ENCODE data around the gene PRKAR1B.

Gene PRKAR1B

DNA sequence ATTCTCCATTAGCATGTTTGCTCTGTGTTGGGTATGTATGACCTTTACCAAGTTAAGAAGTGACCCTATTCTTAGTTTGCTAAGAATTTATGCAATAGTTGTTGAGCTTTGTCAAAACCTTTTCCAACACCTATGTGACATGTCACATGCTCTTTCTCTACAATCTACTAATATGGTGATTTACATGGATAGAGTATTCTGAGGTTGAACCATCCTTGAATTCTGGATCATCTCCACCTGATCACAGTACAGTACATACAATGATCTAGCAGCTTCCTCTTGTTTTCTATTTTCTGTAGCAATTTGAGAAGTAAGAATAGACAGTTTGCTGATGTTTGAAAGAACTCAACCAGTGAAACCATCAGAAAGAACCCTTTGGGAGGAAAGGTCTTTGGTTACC lies 106.2 kb downstream of the PRKAR1B start:
- TF ChIP-seq NFIC (IDR thresholded peaks at IDR 0.05) = no peak
- TF ChIP-seq CREB1 (IDR thresholded peaks at IDR 0.05; ENCODE audit: low read depth) = no peak
- TF ChIP-seq, protein P1, sequence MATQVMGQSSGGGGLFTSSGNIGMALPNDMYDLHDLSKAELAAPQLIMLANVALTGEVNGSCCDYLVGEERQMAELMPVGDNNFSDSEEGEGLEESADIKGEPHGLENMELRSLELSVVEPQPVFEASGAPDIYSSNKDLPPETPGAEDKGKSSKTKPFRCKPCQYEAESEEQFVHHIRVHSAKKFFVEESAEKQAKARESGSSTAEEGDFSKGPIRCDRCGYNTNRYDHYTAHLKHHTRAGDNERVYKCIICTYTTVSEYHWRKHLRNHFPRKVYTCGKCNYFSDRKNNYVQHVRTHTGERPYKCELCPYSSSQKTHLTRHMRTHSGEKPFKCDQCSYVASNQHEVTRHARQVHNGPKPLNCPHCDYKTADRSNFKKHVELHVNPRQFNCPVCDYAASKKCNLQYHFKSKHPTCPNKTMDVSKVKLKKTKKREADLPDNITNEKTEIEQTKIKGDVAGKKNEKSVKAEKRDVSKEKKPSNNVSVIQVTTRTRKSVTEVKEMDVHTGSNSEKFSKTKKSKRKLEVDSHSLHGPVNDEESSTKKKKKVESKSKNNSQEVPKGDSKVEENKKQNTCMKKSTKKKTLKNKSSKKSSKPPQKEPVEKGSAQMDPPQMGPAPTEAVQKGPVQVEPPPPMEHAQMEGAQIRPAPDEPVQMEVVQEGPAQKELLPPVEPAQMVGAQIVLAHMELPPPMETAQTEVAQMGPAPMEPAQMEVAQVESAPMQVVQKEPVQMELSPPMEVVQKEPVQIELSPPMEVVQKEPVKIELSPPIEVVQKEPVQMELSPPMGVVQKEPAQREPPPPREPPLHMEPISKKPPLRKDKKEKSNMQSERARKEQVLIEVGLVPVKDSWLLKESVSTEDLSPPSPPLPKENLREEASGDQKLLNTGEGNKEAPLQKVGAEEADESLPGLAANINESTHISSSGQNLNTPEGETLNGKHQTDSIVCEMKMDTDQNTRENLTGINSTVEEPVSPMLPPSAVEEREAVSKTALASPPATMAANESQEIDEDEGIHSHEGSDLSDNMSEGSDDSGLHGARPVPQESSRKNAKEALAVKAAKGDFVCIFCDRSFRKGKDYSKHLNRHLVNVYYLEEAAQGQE (IDR thresholded peaks at IDR 0.05; ENCODE audit: low read depth) = no peak
- no peak for TF ChIP-seq RAD21 (IDR thresholded peaks at IDR 0.05; ENCODE audit: low read depth)
- no peak for TF ChIP-seq TCF12 (IDR thresholded peaks at IDR 0.05; ENCODE audit: low read depth)
- TF ChIP-seq EGR1 (IDR thresholded peaks at IDR 0.05) = no peak
- TF ChIP-seq YY1 (IDR thresholded peaks at IDR 0.05; ENCODE audit: low read depth) = no peak
- no peak for TF ChIP-seq TEAD4 (IDR thresholded peaks at IDR 0.05)
- no peak for TF ChIP-seq EP300 (IDR thresholded peaks at IDR 0.05; ENCODE audit: borderline replicate concordance)
- no peak for TF ChIP-seq CEBPB (IDR thresholded peaks at IDR 0.05)
- no peak for TF ChIP-seq ZBTB7A (IDR thresholded peaks at IDR 0.05; ENCODE audit: low read depth)
- TF ChIP-seq FOXM1 (IDR thresholded peaks at IDR 0.05; ENCODE audit: borderline replicate concordance, low read depth) = no peak
- TF ChIP-seq, protein P2, sequence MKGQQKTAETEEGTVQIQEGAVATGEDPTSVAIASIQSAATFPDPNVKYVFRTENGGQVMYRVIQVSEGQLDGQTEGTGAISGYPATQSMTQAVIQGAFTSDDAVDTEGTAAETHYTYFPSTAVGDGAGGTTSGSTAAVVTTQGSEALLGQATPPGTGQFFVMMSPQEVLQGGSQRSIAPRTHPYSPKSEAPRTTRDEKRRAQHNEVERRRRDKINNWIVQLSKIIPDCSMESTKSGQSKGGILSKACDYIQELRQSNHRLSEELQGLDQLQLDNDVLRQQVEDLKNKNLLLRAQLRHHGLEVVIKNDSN (IDR thresholded peaks at IDR 0.05) = no peak
- no peak for TF ChIP-seq TAF1 (IDR thresholded peaks at IDR 0.05; ENCODE audit: low read depth)
- TF ChIP-seq, protein P3, sequence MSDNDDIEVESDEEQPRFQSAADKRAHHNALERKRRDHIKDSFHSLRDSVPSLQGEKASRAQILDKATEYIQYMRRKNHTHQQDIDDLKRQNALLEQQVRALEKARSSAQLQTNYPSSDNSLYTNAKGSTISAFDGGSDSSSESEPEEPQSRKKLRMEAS (IDR thresholded peaks at IDR 0.05) = no peak

DNA sequence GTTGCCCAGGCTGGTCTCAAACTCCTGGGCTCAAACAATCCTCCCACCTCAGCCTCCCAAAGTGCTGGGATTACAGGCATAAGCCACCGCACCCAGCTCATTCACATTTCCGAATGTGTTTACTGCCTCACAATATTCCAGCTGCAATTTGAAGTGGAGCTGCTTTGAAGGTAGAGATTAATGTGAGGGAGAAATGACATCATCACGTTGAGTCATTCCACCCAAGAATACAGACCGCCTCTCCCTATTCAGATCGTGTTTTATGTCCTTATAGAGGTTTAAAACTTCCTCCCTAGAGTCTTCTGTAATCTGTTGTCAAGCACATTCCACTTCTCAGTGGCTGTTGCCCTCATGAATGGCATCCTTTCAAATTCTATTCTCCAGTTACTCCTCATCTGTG lies 107.0 kb downstream of the PRKAR1B start:
- TF ChIP-seq EP300 (IDR thresholded peaks at IDR 0.05; ENCODE audit: borderline replicate concordance) (no peak), YY1 (IDR thresholded peaks at IDR 0.05; ENCODE audit: low read depth) (no peak), TAF1 (IDR thresholded peaks at IDR 0.05; ENCODE audit: low read depth) (no peak), RAD21 (IDR thresholded peaks at IDR 0.05; ENCODE audit: low read depth) (no peak), FOXM1 (IDR thresholded peaks at IDR 0.05; ENCODE audit: borderline replicate concordance, low read depth) (no peak), NFIC (IDR thresholded peaks at IDR 0.05) (no peak), CEBPB (IDR thresholded peaks at IDR 0.05) (no peak), ZBTB7A (IDR thresholded peaks at IDR 0.05; ENCODE audit: low read depth) (no peak), CREB1 (IDR thresholded peaks at IDR 0.05; ENCODE audit: low read depth) (no peak), TEAD4 (IDR thresholded peaks at IDR 0.05) (no peak)
- TF ChIP-seq, protein P1 (IDR thresholded peaks at IDR 0.05; ENCODE audit: low read depth) = no peak
- TF ChIP-seq, protein P2 (IDR thresholded peaks at IDR 0.05) = no peak
- TF ChIP-seq, protein P3 (IDR thresholded peaks at IDR 0.05) = no peak

DNA sequence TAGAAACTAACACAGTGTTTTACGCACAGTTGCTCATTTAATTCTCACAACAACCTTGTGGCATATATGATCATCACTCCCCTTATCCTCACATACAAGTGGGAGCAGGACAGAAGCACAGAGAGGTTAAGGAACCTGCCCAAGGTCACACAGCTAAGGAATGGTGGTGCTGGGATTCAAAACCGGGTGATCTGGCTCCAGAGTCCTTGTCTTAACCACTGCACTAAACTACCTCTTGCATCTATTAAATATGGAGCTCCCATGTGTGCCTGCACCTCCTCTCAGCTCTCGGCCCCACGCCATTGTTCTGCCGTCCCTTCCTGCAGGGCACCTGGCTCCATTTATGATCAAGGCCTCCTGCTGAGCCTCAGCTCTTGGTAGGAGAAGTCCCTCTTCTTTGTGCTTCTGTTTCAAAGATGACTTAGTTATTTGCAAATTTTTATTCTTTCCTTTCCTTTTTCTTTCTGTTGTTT lies 107.7 kb downstream of the PRKAR1B start:
- no peak for TF ChIP-seq FOXM1 (IDR thresholded peaks at IDR 0.05; ENCODE audit: borderline replicate concordance, low read depth)
- TF ChIP-seq CREB1 (IDR thresholded peaks at IDR 0.05; ENCODE audit: low read depth) = no peak
- TF ChIP-seq, protein P1 (IDR thresholded peaks at IDR 0.05; ENCODE audit: low read depth) = no peak
- no peak for TF ChIP-seq NFIC (IDR thresholded peaks at IDR 0.05)
- TF ChIP-seq EGR1 (IDR thresholded peaks at IDR 0.05) = no peak
- TF ChIP-seq CEBPB (IDR thresholded peaks at IDR 0.05) = no peak
- no peak for TF ChIP-seq TCF12 (IDR thresholded peaks at IDR 0.05; ENCODE audit: low read depth)

DNA sequence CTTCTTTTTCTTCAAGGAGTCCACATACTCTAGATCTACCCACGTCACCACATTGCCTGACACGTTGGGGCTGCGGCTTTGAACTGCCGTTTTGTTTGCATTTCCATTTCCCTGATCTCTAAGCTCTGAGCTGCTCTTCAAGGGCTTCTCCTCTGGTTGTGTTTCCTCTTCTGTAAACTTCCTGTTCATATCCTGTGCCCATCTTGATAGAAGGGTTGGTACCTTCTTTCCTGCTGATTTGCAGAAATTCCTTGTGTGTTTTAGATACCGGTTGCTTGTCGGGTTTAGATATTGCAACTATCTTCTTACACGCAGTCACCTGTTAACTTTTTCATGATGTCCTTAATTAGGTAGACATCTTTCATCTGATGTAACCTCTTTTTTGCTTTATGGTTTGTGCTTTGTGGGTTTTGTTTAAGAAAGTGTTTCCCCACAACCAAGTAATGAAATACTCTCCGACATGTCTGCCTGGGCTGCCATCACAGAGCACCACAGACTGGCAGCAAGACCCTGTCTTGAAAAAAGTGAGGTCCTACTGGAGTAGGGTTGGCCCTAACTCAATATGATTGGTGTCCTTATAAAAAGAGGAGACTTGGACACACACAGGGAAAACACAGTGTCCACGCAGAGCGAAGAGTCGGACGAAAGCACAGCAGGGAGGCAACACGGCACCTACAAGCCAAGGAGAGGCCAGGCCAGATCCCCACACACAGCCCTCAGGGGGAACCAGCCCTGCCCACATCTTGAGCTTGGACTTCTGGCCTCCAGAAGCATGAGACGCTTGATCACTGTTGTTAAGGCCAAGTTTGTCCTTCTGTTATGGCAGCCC lies 108.3 kb downstream of the PRKAR1B start:
- TF ChIP-seq, protein P2 (IDR thresholded peaks at IDR 0.05) = no peak
- TF ChIP-seq EP300 (IDR thresholded peaks at IDR 0.05; ENCODE audit: borderline replicate concordance) = no peak
- TF ChIP-seq NFIC (IDR thresholded peaks at IDR 0.05) = no peak
- no peak for TF ChIP-seq CREB1 (IDR thresholded peaks at IDR 0.05; ENCODE audit: low read depth)
